ENCODE measurements around the gene CCR2.

DNA sequence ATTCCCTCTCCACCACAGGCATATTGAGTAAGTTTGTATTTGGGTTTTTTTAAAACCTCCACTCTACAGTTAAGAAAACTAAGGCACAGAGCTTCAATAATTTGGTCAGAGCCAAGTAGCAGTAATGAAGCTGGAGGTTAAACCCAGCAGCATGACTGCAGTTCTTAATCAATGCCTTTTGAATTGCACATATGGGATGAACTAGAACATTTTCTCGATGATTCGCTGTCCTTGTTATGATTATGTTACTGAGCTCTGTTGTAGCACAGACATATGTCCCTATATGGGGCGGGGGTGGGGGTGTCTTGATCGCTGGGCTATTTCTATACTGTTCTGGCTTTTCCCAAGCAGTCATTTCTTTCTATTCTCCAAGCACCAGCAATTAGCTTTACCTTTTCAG is 15.2 kb downstream of the CCR2 start:
- no peak for TF ChIP-seq POLR2A (IDR thresholded peaks at IDR 0.05; ENCODE audit: low read length)
- TF ChIP-seq GATA1 (IDR thresholded peaks at IDR 0.05; ENCODE audit: low read depth, low read length) = no peak
